HPDE6-E6E7 (cell line): Measurements from ENCODE around the gene IGFBP3.

Source experiments
- DNase-seq: peaks from one replicate; pipeline ENCODE4 v3.0.0; 2011; ENCODE audit warnings: missing footprints; ENCODE audit errors: extremely low spot score

IGFBP3 gene

DNA sequence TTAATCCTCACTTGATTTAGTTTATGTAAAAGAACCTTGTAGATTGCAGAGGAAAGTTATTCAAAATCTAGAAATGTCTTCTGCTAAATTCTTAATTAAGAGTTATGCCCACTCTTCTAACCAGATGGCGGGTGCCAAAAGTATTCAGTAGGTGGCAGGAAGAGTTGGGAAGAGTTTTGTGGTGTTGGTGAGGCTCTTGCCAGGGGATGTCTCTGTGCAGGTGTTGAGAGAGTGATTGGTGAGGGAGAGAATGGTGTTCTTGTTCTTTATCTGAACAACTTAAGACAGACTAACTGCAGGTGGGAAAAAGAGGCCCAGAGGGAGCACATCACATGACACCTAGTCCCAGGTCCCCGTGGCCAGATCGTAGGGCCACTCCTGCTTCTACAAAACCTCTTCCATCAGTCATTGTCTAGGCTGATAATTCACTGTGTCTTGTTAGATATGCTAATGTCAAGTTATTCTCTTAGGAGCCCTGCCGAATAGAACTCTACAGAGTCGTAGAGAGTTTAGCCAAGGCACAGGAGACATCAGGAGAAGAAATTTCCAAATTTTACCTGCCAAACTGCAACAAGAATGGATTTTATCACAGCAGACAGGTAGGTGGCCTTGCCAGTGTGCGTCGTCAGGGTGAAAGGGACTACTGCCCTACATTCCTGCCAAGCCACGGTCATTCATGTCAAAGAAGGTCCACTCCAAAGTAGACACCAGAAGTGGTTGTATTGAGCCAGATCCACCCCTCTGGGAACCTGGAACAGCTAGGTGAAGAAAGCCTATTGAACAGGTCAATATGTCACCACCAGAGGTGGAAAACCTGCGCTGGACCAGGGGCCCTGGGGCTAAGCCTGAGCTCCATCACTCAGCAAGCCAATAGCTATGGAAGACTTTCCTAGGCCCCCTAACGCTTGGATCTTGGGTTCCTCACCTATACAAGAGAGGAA lies 29.3 kb downstream of the IGFBP3 start:
- DNase-seq: no peak

DNA sequence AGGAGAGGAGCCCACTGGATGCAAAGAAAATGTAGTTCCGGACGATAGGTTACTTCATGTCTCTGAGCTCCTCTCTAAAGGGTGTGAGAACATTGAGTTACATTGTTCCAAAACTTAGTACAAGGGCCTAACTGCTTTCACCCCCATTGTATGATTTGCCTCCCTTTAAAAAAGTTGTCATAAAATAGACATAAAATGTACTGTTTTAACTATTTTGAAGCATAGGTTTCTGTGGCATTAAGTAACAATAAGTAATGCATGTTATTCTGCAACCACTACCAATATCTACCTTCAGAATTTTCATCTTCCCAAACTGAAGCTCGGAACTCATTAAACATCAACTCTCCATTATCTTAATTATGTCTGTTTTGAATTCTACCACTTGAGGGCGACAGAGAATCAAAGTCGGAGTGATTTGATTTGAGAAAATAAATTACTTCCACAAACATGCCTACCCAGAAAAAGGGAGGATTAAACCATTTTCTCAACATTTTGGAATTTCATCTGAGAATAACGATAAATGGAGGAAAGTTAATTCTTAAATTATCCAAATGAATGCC lies 30.1 kb downstream of the IGFBP3 start:
- DNase-seq: no peak

DNA sequence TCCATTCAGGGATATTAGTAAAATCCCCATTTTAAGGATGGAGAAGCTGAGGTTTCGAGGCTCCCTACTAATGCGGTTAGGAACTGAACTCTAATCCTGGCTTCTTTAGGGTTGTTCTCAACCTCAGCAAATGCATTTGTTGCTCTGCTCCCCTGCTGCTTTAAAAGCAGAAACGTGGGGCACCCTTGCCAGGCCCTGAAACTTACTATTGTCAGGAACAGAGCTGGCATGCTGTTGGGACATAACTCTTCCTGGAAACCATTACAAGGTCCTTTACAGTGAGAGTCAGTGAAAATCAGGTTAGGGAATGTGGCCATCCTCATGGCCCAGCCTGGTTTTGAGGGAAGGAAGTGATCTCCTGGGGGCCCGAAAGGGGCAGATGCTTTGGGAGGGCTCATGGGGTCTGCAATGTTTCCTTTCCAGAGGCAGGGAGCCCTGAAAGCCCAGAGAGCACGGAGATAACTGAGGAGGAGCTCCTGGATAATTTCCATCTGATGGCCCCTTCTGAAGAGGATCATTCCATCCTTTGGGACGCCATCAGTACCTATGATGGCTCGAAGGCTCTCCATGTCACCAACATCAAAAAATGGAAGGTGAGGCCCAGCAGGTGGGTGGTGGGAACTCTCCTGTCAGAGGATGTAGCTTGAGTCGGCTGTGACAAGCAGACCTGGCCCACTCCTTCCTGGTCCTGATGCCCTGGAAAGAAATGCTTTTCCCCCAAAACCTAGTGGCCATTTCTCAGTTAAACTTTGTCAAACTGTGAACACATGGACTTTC lies 30.8 kb downstream of the IGFBP3 start:
- DNase-seq: no peak

DNA sequence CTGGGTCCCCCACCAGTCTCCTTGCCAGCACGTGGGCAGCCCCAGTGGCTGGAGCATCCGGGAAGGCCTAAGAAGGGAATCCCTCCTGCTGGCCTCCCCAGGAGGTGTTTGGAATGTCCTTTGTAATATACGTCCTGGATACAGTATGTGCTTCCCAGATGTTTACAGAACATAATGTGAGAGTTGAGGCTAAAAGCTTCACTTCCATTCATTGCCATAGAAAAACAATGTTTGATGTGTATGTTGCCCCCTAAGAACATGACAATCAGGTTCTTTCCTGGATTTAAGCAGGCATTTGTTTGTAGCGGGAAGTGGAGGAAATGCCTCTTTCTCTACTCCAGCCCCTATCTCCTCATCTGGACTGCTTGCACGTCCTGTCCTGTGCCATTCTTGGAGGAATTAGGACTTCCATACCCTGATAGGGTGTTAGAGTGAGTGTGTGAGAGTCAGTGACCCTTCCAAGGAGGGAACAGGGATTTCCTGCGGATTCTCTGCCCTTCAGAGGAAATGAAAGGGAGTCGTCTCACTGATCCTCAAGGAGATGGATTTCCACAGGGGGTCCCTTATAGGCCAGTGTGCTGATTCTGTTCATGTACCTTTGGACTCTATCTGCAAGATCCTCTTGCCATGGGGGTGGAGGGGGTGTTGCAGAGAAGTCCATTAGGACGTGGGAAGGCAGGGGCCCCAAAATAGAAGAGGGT lies 31.6 kb downstream of the IGFBP3 start:
- DNase-seq: no peak

DNA sequence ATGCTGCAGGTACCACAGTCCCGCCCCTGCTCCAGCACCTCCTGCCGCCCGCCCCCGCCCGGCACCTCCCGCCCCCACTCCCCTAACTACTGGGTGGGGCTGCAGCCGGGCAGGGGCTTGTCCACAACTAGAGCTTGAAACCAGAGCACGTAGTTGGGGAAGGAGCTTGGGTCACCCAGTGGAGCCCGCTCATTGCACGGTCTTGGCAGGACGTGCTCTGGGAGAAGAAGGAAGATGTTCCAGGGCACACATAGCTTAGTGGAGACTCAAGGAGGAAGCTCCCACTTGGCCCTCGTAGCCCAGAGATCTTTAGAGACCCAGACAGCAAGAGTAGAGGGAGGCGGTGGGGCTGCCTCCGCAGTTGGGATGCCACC lies 32.1 kb downstream of the IGFBP3 start:
- DNase-seq: no peak

DNA sequence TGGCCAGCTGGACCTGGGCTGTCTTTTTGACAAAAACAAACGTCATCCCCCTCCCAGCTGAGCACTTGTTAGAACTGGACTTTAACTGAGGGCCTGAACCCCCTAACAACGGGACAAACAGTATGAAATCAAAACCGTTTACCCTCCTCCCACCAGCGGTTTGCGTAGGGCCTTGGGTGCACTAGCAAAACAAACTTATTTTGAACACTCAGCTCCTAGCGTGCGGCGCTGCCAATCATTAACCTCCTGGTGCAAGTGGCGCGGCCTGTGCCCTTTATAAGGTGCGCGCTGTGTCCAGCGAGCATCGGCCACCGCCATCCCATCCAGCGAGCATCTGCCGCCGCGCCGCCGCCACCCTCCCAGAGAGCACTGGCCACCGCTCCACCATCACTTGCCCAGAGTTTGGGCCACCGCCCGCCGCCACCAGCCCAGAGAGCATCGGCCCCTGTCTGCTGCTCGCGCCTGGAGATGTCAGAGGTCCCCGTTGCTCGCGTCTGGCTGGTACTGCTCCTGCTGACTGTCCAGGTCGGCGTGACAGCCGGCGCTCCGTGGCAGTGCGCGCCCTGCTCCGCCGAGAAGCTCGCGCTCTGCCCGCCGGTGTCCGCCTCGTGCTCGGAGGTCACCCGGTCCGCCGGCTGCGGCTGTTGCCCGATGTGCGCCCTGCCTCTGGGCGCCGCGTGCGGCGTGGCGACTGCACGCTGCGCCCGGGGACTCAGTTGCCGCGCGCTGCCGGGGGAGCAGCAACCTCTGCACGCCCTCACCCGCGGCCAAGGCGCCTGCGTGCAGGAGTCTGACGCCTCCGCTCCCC lies 32.7 kb downstream of the IGFBP3 start, which contains the start of gene IGFBP1:
Gene IGFBP1, plus strand, starts transcription at position 304 of the 808 bp plus-strand sequence. Its CDS starts 165 bp downstream, at position 469.
- no peak for DNase-seq

DNA sequence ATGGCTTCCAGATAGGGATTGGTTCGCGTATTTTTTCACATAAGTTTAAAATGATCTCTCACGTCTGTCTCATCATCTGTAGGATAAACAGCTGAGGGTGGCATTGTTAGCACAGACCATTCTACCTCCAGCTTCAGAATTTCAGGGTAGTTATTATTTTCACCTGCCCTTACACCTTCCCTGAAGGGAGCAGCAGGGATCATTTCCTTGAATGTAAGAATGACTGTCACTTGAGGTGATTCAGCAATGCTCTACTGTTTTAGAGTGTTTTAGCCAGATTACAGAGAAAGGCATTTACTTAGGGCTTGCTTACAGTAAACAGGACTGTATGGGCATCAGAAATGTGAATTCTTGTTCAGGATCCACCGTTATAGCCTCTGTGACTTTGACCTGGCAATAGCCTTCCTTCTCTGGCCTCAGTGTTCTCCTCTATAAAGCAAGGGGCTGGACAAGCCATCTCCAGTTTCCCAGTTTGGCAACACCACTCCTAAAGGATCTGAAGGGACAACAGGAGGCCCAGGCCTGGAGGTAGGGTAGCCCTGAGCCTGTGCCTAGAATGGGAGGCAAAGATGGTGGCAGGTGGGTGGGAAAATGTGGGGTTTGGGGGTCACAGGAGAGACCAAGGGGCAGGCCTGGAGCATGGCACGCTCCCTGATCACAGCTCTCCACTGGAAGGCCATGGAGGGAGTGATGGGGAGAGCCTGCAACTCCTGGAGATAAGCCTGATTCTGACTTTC lies 34.0 kb downstream of the IGFBP3 start:
- no peak for DNase-seq

DNA sequence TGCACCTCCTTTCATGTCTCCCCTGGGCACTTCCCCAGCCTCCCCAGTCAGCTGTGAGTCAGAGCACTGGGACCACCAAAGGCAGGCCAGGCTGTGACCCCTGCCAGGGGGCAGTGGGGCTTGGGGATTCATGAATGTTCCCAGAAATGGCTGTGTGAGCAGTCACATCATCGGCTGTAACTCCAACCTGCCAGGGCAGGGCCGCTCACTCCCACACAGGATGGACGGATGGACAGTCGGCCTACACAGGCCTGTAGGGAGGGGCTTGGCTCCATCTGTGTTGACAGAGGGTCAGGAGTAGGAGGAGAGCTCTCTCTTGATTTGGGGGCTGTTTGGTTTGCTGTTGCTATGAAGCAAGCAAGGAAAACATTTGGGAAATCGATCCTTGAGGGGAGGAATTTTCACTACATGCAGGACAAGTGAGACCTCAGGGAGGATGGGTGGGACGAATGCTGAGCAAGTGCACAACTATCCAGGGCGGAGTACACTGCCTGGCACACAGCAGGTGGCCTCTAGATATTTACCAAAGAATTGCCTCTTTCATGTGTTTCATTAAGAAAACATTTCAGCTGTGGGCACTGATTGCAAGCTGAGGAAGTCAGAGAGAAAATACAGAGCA lies 35.7 kb downstream of the IGFBP3 start:
- DNase-seq: no peak

DNA sequence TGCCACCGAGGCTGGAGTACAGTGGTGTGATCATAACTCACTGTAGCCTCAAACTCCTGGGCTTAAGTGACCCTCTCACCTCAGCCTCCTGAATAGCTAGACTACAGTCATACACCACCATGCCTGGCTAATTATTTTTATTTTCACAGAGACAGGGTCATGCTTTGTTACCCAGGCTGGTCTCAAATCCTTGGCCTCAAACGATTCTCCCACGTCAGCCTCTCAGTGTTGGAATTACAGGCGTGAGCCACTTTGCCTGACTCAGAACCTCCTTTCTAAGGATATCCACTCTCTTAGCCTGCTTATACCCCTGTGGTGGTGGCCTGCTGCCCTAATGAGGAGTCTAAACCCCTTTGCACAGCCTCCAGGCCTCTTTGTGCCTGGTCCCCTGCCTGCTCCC lies 36.9 kb downstream of the IGFBP3 start:
- DNase-seq: no peak

DNA sequence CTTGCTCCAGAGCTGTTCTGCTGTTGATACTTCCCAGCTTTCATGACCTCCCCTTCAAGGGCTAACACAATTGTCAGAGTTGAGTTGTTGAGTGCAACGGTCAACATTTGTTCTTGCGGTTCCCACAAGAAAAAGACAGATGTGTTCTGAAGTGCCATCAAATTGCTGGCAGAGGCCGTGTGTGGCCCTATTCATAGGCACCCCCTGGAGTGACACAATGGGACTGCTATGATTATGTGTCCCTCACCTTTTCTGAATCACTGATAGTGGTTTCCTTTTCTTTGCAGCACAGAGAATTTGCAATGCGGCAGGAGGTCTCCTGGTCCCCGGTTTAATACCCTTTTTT lies 38.6 kb downstream of the IGFBP3 start:
- DNase-seq: no peak

DNA sequence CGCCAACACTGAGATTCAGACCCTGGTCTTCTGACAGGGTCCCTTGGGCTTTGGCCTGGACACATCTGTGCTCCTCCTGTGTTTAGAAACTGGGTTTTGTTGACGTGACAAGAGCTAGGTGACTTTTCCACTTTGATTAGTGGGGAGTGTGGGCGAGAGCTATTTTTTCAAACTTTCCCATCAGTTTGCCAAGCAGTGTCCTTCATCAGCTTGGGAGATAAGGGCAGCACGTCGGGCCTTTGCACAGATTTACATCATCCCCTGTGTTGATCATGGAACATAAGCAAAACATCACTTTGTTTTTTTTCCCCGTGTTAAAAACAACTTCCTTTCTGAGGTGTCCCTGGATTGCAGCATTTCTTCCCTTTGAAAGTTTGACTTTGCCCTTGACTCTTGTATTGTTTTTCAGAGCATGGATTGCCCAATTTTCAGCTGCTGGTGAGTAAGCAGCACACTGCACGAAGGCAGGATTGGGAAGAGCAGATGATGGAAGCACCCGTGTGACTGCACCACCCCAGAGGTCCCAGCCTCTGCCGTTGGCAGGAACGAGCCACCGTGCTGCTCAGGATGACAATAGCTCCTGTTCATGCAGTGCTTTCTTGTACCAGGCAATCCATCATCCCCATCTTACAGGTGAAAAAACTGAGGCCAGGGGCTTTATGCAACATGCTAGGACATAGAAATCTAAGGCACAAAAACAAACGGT lies 39.2 kb downstream of the IGFBP3 start:
- no peak for DNase-seq

DNA sequence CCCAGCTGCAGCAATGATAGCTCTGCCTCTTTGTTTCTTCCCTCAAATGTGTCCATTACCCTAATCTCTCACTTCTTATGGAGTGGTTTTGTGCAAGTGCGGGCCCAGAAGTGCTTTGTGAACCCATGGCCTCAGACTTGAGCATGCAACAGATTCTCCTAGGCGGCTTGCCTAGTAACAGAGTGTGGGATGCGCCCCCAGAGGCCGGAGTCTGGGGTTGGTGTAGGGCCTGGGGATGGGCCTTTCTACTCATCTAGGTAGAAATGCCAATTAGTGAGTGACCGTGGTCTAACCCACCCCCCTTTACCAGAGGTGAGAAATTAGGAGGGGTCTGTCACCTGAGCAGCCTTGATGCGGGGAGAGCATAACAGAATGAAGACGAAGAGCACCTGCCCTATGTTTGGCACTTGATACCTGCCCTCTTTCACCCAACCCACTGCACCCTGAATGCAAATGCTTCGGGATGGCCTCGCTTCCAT lies 39.8 kb downstream of the IGFBP3 start:
- DNase-seq: no peak

DNA sequence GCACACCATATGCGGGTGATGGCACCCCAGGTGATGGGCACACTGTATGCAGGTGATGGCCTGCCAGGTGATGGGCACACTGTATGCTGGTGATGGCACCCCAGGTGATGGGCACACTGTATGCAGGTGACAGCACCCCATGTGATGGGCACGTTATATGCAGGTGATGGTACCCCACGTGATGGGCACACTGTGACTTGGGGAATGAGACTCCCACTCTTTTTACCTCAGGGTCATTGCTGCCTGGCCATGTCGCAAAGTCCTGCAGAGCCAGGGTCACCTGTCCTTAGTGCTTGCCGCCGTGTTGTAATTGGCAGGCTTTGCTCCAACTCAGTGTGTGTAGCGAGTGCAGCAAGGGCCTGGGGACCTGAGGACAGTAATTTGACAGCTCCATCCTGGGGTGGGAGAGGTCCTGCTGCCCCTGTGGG lies 40.6 kb downstream of the IGFBP3 start:
- no peak for DNase-seq

DNA sequence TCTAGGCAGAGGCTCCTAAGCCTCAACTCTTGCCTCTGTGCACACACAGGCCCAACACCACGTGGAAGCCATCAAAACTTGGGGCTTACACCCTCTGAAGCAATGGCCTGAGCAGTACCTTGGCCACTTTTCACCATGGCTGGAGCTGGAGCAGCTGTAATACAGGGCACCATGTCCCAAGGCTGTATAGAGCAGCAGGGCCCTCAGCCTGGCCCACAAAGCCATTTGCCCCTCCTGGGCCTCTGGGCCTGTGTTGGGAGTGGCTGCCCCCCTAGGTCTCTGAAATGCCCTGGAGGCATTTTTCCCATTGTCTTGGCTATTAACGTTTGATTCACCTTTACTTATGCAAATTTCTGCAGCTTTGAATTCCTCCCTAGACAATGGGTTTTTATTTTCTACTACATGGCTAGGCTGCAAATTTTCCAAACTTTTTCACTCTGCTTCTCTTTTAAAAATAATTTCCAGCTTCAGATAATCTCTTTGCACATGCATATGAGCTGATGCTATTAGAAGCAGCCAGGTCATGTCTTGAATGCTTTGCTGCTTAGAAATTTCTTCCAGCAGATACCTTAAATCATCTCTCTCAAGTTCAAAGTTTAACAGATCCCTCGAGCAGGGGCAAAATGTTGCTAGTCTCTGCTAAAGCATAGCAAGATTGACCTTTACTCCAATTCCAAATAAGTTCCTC lies 42.5 kb downstream of the IGFBP3 start:
- no peak for DNase-seq

DNA sequence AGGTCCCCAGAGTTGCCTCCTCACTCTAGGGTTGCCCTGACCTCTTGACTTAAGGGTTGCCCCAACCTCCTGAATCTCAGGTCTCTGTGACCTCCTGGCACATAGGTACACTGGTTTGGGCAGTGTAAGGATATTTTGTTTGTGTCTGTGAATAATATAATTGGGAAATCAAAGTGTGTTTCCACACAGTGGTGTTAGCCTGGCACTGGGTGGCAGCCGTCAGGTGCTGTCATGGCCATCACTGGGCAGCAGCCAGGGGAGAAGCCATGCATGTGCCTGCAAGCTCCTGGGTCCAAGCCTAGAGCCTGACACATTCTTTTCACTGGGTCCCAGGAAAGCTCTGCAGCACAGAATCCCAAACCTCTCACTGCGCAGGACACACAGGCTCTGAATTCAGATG lies 44.6 kb downstream of the IGFBP3 start:
- DNase-seq: no peak

DNA sequence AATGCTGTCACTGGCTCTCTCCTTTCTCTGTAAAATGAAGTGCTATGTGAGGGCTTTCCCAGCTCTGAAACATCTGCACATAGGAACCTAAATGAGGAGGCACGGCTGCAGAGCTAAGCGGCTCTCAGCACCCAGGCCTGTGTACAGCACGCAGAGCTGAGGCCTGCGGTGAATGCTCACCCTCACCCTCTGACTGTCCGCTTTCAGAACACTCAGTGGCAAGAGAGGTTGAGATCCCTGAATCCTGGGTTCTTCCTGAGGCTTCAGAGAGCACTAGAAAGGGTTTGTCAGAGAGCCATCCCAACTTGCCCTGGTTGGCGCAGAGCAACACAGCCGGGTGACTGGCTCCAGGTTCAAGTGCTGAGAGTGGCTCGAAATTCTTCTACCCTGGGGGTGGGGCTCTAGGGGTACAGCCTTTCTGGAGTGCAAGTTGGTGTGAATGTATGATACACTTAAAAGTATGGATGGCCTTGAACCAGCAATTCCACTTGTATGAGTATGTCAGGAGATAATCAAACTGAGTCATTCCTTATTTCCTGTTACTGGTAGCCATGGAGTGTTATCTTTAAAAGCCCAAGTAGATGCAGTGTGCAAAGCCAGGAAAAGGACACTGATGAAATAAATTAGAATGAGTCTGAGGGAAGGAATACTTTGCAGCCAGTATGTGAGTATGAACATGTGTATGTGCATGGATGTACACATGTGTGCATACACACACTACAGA lies 46.5 kb downstream of the IGFBP3 start:
- peak; percentile 34 for DNase-seq

DNA sequence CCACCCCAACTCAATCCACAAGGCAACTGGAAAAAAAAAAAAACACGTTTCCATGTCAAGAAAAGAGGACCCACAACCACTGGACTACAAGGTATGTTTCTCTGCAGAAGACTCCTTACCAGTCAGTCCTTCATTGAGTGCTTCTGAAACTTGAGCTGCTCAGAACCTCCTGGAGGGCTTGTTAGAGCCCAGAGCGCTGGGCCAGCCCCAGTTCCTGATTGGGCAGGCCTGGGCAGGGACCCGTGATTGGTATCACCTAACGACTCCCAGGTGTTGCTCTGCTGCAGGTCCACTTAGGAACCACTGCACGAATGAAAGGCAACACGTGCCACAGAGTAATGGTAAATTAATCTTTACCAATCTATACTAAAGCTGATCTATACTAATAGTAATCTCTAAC lies 47.7 kb downstream of the IGFBP3 start:
- no peak for DNase-seq

DNA sequence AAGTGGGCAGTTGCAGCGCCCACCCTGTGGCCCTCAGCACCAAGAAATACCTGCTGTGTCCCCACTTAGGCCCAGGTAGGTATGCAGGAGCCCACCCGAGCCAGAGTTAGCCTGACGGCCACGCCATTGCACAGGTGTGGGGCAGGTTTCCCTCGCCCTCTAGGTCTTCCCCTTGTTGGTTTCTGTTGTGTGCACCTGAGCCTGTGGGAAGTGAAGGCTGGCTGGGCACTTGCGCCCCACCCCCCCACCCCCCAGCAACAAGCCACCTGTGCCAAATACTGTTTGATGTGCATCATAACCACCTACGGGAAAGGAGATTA lies 48.1 kb downstream of the IGFBP3 start, which contains the start of gene CCDC201:
Gene CCDC201, minus strand, starts transcription at position 48 of the 320 bp plus-strand sequence. CDS start 75 bp downstream, outside the sequence.
- DNase-seq: no peak
